Neuronal stem cell (in vitro differentiated cells): ENCODE results near the gene TNFRSF13B.

Source experiments
- DNase-seq: peaks from one replicate; pipeline ENCODE4 v3.0.0-alpha.2; 2013; ENCODE audit warnings: low spot score
- H2AFZ ChIP-seq: one replicate; pipeline ENCODE4 v1.6.1; 2013; ENCODE audit warnings: mild to moderate bottlenecking, low read length, inconsistent platforms
- H2AK5ac ChIP-seq: 2 replicates; pipeline ENCODE4 v1.6.1; 2013; ENCODE audit warnings: low read depth, mild to moderate bottlenecking, inconsistent platforms, low read length, moderate library complexity, mixed read lengths
- H2BK120ac ChIP-seq: 2 replicates; pipeline ENCODE4 v1.6.1; 2013; ENCODE audit warnings: low read depth, mild to moderate bottlenecking, inconsistent platforms, low read length, moderate library complexity, mixed read lengths
- H2BK12ac ChIP-seq: one replicate; pipeline ENCODE4 v1.6.1; 2013; ENCODE audit warnings: low read length, inconsistent platforms
- H2BK15ac ChIP-seq: 2 replicates; pipeline ENCODE4 v1.6.1; 2013; ENCODE audit warnings: mild to moderate bottlenecking, low read length, inconsistent platforms, mixed read lengths
- H2BK5ac ChIP-seq: one replicate; pipeline ENCODE4 v1.6.1; 2013; ENCODE audit warnings: inconsistent platforms, mild to moderate bottlenecking, low read length, moderate library complexity
- H3K14ac ChIP-seq: one replicate; pipeline ENCODE4 v1.6.1; 2013; ENCODE audit warnings: low read length, inconsistent platforms
- H3K18ac ChIP-seq: 2 replicates; pipeline ENCODE4 v1.6.1; 2013; ENCODE audit warnings: low read length, inconsistent platforms
- H3K23ac ChIP-seq: 2 replicates; pipeline ENCODE4 v1.6.1; 2013; ENCODE audit warnings: low read depth, mild to moderate bottlenecking, mixed read lengths, low read length, inconsistent platforms; ENCODE audit not compliant: poor library complexity
- H3K27ac ChIP-seq: replicated peaks from 3 replicates; pipeline ENCODE4 v1.5.1; 2013; ENCODE audit warnings: low read length, inconsistent platforms
- H3K27me3 ChIP-seq, 3 experiments: 2 replicates each; pipeline ENCODE4 v1.6.1; 2013; ENCODE audit warnings: low read length in 3 of 3, mild to moderate bottlenecking in 2 of 3, inconsistent platforms in 1 of 3, low read depth in 1 of 3, mixed read lengths in 1 of 3, moderate library complexity in 1 of 3; ENCODE audit not compliant: control insufficient read depth in 3 of 3, insufficient read depth in 3 of 3
- H3K36me3 ChIP-seq, 2 donors: replicated peaks in 1 of 2; 2 replicates each; pipeline ENCODE4 v1.6.1; 2013; ENCODE audit warnings: low read length in 2 of 2; ENCODE audit not compliant: control insufficient read depth in 2 of 2, insufficient read depth in 2 of 2
- H3K4ac ChIP-seq: 2 replicates; pipeline ENCODE4 v1.6.1; 2013; ENCODE audit warnings: inconsistent platforms, mild to moderate bottlenecking, low read length, moderate library complexity
- H3K4me1 ChIP-seq, 2 donors: 1 replicate in 1 of 2; 2 replicates in 1 of 2; pipeline ENCODE4 v1.6.1; 2013; ENCODE audit warnings: low read length in 2 of 2, low read depth in 1 of 2; ENCODE audit not compliant: control insufficient read depth in 2 of 2, insufficient read depth in 1 of 2
- H3K4me2 ChIP-seq: one replicate; pipeline ENCODE4 v1.6.1; 2013; ENCODE audit warnings: mild to moderate bottlenecking, low read length, inconsistent platforms; ENCODE audit not compliant: insufficient read depth, poor library complexity, severe bottlenecking
- H3K4me3 ChIP-seq, 2 donors: 2 replicates each; pipeline ENCODE4 v1.5.1; 2013; ENCODE audit warnings: low read length in 2 of 2, mild to moderate bottlenecking in 2 of 2, inconsistent platforms in 1 of 2, moderate library complexity in 1 of 2
- H3K79me1 ChIP-seq: one replicate; pipeline ENCODE4 v1.6.1; 2013; ENCODE audit warnings: low read depth, mild to moderate bottlenecking, inconsistent platforms, low read length, moderate library complexity
- H3K9ac ChIP-seq: one replicate; pipeline ENCODE4 v1.6.1; 2013; ENCODE audit warnings: mild to moderate bottlenecking, low read depth, low read length, inconsistent platforms; ENCODE audit not compliant: poor library complexity
- H3K9me3 ChIP-seq, 2 donors: replicated peaks in 1 of 2; 2 replicates each; pipeline versions ENCODE3 to v1.6.1; 2013; ENCODE audit warnings: low read length in 2 of 2, mild to moderate bottlenecking in 2 of 2, inconsistent platforms in 1 of 2, low read depth in 1 of 2, mixed read lengths in 1 of 2, moderate library complexity in 1 of 2; ENCODE audit not compliant: control insufficient read depth in 2 of 2, insufficient read depth in 1 of 2
- H4K8ac ChIP-seq: one replicate; pipeline ENCODE4 v1.6.1; 2013; ENCODE audit warnings: low read depth, mild to moderate bottlenecking, inconsistent platforms, low read length, moderate library complexity
- H4K91ac ChIP-seq: one replicate; pipeline ENCODE4 v1.6.1; 2013; ENCODE audit warnings: low read length, low read depth, mild to moderate bottlenecking, inconsistent platforms; ENCODE audit not compliant: poor library complexity
- WGBS, 2 donors: extraction: QIAGEN DNeasy Blood & Tissue Kit; methylation state at CpG; one replicate each; pipeline ENCODE4 v1.1.7; 2013; ENCODE audit warnings: missing lambda C conversion rate in 2 of 2, mixed read lengths in 1 of 2; ENCODE audit not compliant: insufficient read length in 2 of 2, insufficient replicate concordance in 1 of 2; ENCODE audit errors: extremely low coverage in 2 of 2; 5-methylcytosine and 5-hydroxymethylcytosine counted together

The TNFRSF13B gene

GRCh38 chr17:16924696-16925440 is 47.0 kb downstream of the TNFRSF13B start:
- Histone ChIP-seq H3K36me3 (no peaks in the 10 kb centered on the region), H3K4ac (no peak overlapping the region), H3K4me3 (no peak overlapping the region), H3K4me1 (no peaks in the 10 kb centered on the region), H4K91ac (no peak overlapping the region), H3K23ac (no peak overlapping the region), H2BK15ac (no peak overlapping the region), H3K79me1 (no peaks in the 10 kb centered on the region), H3K27me3 (peaks cover 0 to 3% (median 0%) of the 10 kb centered on the region in 3 experiments), H4K8ac (no peak overlapping the region), H2BK12ac (no peak overlapping the region), H2AK5ac (peak overlapping the region; percentile 81), H3K4me2 (no peak overlapping the region), H3K14ac (no peak overlapping the region), H3K9me3 (no peaks in the 10 kb centered on the region), H2AFZ (no peak overlapping the region), H3K9ac (no peak overlapping the region), H3K18ac (no peak overlapping the region), H3K27ac (no peak overlapping the region), H2BK120ac (no peak overlapping the region), H2BK5ac (no peak overlapping the region)
- DNase-seq, result no peak
- no CpG with 5 or more reads among the region's 10 CpGs for WGBS, 2 donors

- no peak overlapping the region for H2BK15ac ChIP-seq
- no CpG with 5 or more reads among the region's 15 CpGs for WGBS, 2 donors
- no peak overlapping the region for H2AFZ ChIP-seq
- no peak overlapping the region for H4K91ac ChIP-seq
- H4K8ac ChIP-seq, result no peak overlapping the region
- H2BK12ac ChIP-seq, result no peak overlapping the region
- no peak overlapping the region for H3K4me2 ChIP-seq
- H3K4me1 ChIP-seq, result no peaks in the 10 kb centered on the region
- H3K36me3 ChIP-seq, result no peaks in the 10 kb centered on the region
- no peak for DNase-seq
- H3K4ac ChIP-seq, result no peak overlapping the region
- H2AK5ac ChIP-seq, result peak overlapping the region; percentile 81
- no peaks in the 10 kb centered on the region for H3K79me1 ChIP-seq
- H3K18ac ChIP-seq, result peak overlapping the region; percentile 51
- H3K9me3 ChIP-seq, result no peaks in the 10 kb centered on the region
- peak overlapping the region; percentile 89 for H2BK5ac ChIP-seq
- no peak overlapping the region for H3K27ac ChIP-seq
- H3K9ac ChIP-seq, result peak overlapping the region; percentile 68
- peaks cover 0 to under 1% (median 0%) of the 10 kb centered on the region in 3 experiments for H3K27me3 ChIP-seq
- no peak overlapping the region for H3K4me3 ChIP-seq
- no peak overlapping the region for H3K14ac ChIP-seq
- H2BK120ac ChIP-seq, result no peak overlapping the region
- no peak overlapping the region for H3K23ac ChIP-seq
Measured at GRCh38 chr17:16923904-16924695, 47.8 kb downstream of the TNFRSF13B start.

GRCh38 chr17:16923097-16923903 is 48.6 kb downstream of the TNFRSF13B start:
- H3K27ac ChIP-seq, result no peak overlapping the region
- no peak overlapping the region for H3K23ac ChIP-seq
- no peak overlapping the region for H3K4me3 ChIP-seq
- H3K9me3 ChIP-seq, result no peaks in the 10 kb centered on the region
- peak overlapping the region; percentile 89 for H2BK5ac ChIP-seq
- no peak overlapping the region for H2BK15ac ChIP-seq
- H2BK120ac ChIP-seq, result no peak overlapping the region
- peak overlapping the region; percentile 65 for H3K18ac ChIP-seq
- H2AFZ ChIP-seq, result no peak overlapping the region
- peak overlapping the region; percentile 68 for H3K9ac ChIP-seq
- WGBS, 2 donors, result no CpG with 5 or more reads among the region's 17 CpGs
- peak overlapping the region; percentile 50 for H3K14ac ChIP-seq
- no peak overlapping the region for H3K4ac ChIP-seq
- H2BK12ac ChIP-seq, result peak overlapping the region; percentile 17
- no peak overlapping the region for H3K4me2 ChIP-seq
- no peaks in the 10 kb centered on the region for H3K36me3 ChIP-seq
- H3K27me3 ChIP-seq, result no peaks in the 10 kb centered on the region
- no peak overlapping the region for H4K8ac ChIP-seq
- H3K79me1 ChIP-seq, result no peaks in the 10 kb centered on the region
- DNase-seq, result no peak
- peak overlapping the region; percentile 81 for H2AK5ac ChIP-seq
- no peak overlapping the region for H4K91ac ChIP-seq
- no peaks in the 10 kb centered on the region for H3K4me1 ChIP-seq
